ENCODE results near the gene CCDC136.

CCDC136 gene

DNA sequence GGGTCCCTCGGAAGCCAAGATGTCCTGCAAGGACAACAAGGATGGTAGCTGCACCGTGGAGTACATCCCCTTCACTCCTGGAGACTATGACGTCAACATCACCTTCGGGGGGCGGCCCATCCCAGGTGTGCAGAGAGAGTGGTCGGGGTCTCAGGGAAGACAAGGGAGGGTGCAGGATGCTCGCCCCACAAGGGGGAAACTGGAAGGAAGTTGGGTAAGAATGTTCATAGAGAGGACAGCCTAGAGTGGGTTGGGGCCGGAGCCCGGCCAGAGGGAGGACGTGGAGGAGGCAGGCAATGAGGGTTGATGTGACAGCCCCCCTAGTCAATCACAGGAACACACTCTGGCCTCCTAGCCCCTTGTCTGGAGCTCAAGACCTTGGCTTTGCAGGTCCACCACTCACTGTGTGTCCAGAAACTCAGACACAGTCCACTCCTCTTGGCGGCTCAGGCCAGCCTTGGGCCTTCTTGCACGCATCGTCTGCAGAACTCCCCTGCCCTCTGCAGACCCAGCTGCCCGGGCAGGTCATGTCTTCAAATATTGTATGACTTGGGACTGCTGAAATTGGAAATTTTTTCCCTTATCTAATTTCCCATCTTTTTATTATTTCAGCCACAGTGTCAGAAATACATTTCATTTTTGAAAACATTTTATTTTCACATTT lies 55.1 kb downstream of the CCDC136 start:
- no peak for DNase-seq

DNA sequence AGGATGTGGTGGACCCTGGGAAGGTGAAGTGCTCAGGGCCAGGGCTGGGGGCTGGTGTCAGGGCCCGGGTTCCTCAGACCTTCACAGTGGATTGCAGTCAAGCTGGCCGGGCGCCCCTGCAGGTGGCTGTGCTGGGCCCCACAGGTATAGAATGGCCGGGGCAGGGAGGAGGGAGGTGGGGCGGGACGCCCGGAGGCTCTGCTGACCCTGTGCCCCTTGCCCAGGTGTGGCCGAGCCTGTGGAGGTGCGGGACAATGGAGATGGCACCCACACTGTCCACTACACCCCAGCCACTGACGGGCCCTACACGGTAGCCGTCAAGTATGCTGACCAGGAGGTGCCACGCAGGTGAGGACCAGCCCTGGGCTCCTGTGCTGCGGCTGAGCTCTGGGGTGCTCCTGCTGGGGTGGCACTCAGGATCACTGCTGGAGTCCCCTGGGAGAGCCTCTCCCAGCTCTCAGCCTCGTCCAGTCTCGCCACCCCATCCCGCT lies 56.0 kb downstream of the CCDC136 start:
- no peak for DNase-seq

DNA sequence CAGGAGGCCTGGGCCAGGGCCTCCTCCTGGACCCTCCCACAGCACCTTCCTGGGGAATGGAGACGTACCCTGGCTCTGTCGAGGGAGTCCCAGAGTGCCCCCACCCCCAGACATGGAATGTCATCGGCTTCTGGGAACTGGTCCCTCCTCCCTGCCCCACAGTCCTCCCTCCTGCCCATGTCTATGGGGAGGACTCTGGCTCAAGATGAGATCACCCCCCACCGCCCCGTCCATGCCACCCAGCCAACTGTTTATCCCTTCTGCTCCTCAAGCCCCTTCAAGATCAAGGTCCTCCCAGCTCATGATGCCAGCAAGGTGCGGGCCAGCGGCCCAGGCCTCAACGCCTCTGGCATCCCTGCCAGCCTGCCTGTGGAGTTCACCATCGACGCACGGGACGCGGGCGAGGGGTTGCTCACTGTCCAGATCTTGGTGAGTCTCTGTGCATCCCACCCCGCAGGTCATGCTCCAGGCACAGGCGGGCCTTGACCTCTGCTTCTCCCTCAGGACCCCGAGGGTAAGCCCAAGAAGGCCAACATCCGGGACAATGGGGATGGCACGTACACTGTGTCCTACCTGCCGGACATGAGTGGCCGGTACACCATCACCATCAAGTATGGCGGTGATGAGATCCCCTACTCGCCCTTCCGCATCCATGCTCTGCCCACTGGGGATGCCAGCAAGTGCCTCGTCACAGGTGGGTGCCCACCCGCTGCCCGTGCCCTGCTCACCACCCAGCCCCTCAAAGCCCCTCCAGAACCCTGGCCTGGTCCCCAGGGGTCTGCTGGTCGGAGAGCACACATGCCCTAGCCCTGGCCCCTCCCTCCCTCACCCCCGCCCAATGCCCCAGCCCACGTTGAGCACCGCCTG lies 56.8 kb downstream of the CCDC136 start:
- DNase-seq = no peak

DNA sequence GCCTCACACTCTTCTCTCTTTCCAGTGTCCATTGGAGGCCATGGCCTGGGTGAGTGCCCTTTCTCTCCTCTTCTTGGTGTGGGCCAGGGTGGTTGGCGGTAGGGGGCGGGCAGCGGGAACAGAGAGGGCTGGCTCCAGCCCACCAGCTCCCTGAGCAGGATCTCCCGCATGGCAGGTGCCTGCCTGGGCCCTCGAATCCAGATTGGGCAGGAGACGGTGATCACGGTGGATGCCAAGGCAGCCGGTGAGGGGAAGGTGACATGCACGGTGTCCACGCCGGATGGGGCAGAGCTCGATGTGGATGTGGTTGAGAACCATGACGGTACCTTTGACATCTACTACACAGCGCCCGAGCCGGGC lies 57.4 kb downstream of the CCDC136 start:
- DNase-seq = no peak

DNA sequence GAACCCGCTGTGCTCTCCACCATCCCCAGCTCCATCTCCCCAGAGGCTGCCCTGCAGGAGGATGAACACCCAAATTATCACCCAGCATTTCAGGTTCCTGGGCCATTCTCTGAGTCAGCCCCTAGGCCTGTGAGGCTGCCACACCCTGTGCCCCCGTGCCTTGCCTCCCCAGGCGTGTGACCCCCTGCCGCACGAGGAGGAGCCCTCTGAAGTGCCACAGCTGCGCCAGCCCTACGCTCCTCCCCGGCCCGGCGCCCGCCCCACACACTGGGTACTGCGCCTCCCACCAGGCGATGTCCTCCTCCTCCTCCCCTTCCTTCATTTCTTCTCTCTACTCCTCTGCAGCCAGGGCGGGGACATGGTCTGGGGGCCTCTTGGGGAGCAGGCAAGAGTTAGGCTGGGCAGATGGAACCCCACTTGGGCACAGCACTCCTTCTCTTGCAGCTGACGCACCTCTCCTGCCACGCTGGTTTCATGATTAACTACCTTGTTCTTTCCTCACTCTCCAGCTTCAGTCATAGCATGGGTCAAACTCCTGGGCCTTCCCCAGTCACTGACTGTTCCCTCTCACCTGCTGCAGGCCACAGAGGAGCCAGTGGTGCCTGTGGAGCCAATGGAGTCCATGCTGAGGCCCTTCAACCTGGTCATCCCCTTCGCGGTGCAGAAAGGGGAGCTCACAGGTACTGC lies 58.2 kb downstream of the CCDC136 start:
- DNase-seq = no peak

DNA sequence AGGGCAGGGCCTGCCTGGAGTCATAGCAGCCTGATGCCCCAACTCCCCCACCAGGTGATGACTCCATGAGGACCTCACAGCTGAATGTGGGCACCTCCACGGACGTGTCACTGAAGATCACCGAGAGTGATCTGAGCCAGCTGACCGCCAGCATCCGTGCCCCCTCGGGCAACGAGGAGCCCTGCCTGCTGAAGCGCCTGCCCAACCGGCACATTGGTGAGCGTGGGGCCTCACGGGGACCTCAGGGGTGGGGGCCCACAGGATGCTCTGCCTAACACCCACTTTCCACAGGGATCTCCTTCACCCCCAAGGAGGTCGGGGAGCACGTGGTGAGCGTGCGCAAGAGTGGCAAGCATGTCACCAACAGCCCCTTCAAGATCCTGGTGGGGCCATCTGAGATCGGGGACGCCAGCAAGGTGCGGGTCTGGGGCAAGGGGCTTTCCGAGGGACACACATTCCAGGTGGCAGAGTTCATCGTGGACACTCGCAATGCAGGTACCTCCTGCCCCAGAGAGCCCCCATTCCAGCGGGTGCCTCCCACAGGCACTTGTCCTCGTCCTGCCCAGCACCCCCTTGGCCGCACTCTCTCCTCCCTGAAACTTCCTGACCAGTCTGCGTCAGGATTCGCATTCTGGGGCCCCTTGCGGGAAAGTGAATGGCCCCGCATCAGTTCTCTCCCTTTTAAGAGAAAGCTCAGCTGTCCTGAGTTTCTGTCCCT lies 60.9 kb downstream of the CCDC136 start:
- no peak for DNase-seq

DNA sequence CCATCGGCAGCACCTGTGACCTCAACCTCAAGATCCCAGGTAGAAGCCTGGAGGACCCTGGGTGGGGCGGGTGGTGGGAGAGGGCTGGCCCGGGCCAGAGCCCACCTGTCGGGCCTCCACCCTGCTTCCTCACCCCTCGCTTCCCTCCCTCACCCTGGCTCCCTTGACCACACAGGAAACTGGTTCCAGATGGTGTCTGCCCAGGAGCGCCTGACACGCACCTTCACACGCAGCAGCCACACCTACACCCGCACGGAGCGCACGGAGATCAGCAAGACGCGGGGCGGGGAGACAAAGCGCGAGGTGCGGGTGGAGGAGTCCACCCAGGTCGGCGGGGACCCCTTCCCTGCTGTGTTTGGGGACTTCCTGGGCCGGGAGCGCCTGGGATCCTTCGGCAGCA lies 62.0 kb downstream of the CCDC136 start:
- DNase-seq = no peak

DNA sequence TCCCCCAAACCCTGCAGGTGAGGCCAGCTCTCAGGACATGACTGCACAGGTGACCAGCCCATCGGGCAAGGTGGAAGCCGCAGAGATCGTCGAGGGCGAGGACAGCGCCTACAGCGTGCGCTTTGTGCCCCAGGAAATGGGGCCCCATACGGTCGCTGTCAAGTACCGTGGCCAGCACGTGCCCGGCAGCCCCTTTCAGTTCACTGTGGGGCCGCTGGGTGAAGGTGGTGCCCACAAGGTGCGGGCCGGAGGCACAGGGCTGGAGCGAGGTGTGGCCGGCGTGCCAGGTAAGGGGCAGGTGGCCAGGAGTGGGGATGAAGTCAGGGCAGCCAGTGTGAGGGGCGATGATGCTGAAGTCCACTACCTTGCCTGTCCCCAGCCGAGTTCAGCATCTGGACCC lies 62.6 kb downstream of the CCDC136 start:
- DNase-seq = no peak

DNA sequence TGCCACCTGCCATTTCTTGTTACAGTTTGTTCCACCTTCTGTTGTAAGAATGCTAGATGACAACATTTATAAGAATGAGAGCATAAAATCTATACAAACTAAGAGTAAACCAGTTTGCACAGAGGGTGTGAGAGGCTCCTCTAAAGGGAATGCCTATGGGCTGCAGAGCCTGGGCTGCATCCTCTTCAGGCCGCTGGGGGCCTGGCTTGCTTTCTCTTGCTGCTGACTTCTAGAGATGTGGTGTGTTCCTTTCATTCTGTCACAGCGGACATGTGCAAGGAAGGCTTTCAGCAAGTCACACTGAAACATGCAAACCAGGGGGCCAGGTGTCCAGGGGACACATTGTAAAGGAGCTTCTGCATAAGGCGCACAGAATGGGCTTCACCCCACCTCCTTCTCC lies 63.8 kb downstream of the CCDC136 start:
- peak; percentile 3 for DNase-seq

DNA sequence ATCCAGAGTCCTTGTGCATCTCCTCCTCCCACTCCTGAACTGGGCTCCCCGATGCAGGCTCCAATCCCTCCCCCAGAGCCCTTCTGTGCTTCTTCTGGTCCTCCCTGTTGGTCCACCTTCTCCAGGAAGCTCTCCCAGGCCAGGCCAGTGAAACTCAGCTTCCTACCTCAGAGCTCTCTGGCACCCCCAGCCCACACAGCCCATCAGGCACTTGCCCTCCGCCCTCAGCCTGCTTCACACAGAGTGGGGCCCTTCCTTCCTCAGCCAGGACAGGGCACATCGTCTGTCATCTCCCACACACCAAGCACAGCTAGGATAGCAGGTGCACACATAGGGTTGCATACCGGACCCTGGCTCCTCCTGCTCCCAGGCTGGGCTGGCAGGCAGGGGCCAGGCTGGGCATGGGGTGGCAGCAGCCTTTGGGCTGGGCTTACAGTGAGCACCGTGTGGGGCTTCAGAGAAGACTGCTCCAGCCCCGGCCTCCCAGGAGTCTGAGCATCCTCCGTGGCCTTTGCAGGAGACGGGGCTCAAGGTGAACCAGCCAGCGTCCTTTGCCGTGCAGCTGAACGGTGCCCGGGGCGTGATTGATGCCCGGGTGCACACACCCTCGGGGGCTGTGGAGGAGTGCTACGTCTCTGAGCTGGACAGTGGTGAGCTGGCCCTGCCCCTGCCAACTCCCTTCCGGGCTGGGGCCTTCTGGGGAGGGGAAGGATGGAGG lies 64.4 kb downstream of the CCDC136 start:
- no peak for DNase-seq

DNA sequence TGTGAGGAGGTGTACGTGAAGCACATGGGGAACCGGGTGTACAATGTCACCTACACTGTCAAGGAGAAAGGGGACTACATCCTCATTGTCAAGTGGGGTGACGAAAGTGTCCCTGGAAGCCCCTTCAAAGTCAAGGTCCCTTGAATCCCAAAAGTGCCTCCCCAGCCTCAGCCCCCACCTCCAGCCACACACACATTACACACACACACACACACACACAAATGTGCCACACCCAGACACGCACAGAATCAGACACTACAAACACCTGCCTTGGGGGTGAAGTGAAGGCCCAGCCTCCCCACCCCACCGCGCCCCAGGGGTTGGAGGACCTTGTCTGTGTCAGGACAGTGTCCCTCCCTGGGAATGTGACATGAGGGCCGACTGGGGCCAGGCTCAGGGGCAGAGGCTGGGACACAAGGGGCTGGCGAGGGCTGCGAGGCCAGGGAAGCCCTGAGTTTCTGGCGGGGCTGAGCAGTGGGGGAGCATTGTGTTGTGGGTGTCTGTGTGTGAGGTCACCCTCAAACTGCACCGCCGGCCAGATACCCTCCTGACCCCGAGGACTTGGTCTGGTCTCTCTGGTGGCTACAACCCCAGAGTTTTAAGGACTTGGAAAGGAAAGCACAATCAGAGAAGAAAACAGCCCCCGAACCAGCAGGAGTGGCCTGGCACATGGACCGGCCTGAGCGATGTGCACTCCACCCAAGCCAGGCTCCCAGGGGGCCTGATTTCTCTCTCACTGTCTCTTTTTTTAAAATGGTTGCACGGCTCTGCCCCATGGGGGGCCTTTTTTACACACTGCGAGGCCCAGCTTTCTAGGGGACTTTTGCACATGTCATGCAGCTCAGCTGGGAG lies 66.8 kb downstream of the CCDC136 start:
- DNase-seq = no peak

DNA sequence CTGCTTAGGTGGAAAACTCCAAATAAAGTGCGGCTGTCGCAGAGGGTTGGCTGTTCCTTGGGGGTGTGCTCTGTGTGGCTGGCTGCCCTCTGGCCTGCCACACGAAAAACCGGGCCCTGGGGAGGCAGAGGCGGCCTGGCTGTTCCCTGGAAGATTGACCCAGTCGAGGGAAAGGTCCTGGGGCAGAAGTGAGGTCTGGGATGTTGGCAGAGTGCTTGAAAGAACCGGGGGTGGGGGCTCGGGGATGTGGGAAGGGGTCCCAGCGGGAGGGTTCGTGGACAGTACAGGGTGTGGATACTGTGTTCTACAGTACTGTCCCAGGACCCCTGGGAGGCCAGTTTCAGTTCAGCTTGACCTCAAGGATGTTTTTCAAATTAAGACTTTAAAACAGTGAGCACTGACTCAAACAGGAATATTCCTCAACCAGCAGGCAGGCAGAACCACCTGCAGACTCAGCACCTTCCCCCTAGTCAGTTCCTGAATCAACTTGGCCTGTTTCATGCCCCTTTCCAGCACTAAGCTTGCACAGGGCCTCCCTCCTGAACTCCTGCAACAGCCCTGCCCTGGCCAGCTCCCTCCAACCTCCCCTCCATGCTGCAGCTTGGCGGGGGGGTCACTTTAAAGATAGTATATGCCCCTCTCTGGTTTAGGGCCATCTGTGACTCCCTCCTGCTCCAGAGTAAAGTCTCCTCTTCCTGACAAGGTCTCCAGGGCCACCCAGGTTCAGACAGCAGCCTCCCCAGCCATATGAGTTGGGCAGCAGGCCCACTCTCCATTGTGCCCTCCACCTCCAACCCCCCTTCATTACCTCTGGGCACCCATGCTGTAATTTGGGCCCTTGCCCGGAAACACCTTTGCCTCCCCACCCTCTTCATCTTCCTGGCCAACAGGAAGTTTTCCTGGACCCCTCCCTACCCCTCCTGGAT lies 67.7 kb downstream of the CCDC136 start:
- DNase-seq = no peak

DNA sequence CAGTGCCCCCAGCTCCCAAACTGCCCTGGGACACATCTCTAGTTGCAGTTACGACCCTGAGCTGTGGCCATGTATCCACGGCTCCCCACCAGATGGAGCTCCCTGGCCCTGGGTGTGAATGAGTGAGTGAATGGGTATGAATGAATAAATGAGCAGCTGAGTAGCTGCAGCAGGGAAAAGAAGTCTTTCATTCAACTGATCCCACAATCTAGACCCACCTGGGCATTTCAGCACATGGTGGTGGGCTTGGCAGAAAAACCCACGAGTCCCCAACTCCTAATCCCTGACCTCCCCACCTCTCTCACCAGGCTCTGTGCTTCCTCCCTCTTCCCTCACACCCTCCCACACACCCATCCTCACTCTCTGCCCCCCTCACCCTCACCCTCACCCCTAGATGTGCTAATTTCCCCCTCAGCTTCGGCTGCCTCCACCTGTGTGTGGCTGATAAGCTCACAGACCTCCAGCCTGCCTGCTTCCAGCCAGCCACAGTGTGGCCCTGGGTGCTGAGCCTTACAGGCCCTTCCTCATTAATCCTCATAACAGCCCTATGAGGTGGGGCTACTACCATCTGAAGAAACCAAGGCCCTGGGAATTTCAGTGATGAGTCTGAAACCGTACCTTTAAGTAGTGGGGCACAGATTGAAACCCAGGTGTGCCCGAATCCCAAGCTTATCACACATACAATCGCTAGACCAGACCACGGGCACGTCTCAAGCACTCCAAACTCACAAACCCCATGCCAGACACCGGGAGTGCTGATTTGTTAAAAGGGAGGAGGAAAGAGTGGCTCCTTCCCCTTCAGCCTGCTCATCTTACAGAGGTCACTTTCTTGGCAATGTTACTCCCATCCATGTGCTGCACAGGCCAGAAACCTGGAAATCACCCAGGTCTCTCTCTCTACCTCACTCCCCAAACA lies 68.6 kb downstream of the CCDC136 start:
- DNase-seq = peak; percentile 65

DNA sequence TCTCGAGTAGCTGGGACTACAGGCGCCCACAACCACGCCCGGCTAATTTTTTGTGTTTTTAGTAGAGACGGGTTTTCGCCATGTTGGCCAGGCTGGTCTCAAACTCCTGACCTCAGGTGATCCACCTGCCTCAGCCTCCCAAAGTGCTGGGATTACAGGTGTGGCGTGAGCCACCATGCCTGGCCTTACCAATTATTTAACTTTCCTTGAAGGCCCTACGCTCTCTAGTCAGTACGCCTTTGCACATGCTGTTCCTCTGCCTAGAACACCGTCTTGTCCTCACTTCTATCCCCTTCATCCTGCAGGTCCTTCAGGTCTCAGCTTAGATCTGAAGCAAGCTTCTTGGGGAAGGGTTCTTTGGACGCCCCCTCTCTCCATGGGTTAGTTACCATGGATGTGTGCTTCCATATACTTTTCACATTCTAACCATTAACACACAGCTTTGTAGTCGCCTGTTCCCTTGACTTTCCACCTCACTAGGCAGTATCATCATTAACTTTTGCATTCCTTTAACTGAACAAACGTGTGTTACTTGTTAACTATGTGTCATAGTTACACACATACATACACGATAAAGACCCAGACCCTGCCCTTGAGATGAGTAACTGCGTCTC lies 70.3 kb downstream of the CCDC136 start:
- no peak for DNase-seq

DNA sequence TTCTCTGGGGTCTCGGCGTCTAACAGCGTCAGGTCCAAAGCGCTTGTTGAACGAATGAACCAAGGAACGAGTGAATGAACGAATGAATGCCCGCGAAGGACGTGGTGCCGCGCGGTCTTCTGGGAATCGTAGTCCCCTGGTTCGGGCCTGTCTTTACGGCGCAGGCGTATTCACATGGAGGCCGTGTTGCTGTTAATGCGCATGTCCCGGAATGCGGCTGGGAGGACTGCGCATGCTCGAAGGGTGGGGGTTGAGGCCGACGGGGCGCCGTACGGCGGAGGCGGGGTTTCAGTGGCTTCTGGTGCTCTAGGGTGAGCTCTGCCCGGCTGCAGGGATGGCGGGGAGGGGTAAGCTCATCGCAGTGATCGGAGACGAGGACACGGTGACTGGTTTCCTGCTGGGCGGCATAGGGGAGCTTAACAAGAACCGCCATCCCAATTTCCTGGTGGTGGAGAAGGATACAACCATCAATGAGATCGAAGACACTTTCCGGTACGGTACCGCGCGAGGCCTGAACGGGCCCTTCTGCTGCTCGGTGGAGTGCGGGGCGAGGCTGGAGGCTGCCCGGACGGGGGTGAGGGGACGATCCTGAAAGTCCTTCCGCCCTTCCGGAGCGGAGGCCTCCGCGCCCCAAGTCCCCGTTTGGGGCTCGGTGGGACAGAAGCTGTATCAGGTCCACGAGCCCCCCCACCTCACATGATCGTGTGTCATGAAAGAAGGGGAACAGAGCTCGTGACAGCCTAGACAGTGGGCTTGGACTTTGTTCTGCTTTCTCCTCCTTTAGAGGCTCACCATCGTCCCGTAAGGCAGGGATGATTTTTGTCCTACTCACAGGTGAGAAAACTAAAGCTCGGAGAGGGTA lies 71.0 kb downstream of the CCDC136 start, which contains the start of gene ATP6V1F:
TSS of gene ATP6V1F (plus strand) at position 286 of the 862 bp plus-strand sequence. CDS start at position 335, 49 bp downstream.
- DNase-seq = peak; percentile 97

DNA sequence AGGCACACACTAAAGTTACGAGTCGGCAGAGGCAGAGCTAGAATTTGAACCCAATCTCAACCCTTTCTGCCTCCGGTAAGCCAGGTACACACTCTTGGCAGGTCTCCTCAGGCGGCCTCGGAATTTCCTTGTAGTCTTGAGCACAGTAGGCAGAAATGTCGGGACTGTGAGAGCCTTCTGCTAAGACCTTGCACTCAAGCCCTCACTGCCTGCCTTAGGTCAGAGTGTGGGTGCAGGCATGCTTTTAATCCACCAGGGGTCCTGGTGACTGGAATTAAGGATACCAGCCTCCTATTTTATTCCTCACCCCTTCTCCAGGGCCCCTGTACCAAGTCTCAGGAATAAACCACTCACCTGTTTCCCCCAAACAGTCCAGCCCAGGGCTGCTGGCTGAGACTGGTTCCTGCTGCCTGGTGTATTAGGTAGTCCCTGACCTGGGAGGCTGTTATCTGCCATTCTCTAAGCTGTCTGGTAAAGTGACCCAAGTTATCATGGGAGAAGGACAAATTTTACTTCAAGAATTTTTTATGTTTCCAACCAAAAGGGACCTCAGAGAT lies 71.7 kb downstream of the CCDC136 start:
- peak; percentile 66 for DNase-seq

DNA sequence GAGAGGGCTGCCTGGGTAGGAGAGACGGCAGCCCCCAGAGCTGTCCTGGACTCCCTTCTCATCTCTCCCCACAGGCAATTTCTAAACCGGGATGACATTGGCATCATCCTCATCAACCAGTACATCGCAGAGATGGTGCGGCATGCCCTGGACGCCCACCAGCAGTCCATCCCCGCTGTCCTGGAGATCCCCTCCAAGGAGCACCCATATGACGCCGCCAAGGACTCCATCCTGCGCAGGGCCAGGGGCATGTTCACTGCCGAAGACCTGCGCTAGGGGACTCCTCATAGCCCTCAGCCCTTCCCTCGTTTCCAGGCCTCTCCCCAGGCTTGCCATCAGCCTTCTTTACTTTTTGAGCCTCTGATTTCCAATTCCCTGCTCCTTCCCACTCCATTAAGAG lies 73.5 kb downstream of the CCDC136 start:
- no peak for DNase-seq
